ENCODE results near the gene GUCA2A.

- TF ChIP-seq CTCF (IDR thresholded peaks at IDR 0.05; ENCODE audit: low read depth, low read length) (no peak), POLR2A (IDR thresholded peaks at IDR 0.05; ENCODE audit: extremely low read depth, insufficient read length) (no peak), MAX (IDR thresholded peaks at IDR 0.05; ENCODE audit: low read depth, low read length) (no peak)
Observed at GRCh38 chr1:42167611-42168390, 3.3 kb upstream of the GUCA2A start.

Data from NB4 (cell line).